ENCODE data around the gene MYCBPAP. TPM values are rescaled to one million over a fixed set of nuclear protein-coding genes. Genes with fewer than 3 reads are reported as not detected.

MYCBPAP gene
- total RNA-seq, 2 donors from 2014 or later: 0.56 to 2.8 TPM

DNA sequence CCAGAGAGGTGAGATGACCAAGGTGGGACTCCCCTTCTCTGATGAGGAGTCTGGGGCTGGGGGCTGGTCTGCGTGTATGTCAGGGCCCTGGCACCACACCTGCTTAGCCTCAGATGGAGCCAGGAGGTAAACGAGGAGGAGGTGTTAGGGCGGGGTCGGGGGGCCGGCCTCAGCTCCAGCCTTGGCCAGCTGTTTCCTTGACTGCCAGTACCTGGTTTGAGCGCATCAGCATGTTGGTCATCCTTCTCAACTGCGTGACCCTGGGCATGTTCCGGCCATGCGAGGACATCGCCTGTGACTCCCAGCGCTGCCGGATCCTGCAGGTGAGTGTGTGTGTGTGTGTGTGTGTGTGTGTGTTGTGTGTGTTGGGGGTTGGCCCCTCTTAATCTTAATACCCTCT lies 60.4 kb downstream of the MYCBPAP start:
- no peaks in the 10 kb centered on the region for H3K4me1 ChIP-seq
- peaks cover 12% of the 10 kb centered on the region for H3K27me3 ChIP-seq
- H3K9ac ChIP-seq (ENCODE audit: low read depth in 2 of 2, low read length in 2 of 2): no peak overlapping the region
- no peaks in the 10 kb centered on the region for H3K9me3 ChIP-seq
- H3K27ac ChIP-seq: no peak overlapping the region
- no peak overlapping the region for H3K4me3 ChIP-seq
- H3K36me3 ChIP-seq: no peaks in the 10 kb centered on the region
- intact Hi-C loops (cut with DNase I): no loop called here
- TF ChIP-seq CTCF (IDR thresholded peaks at IDR 0.05): no peak
- no peak for DNase-seq

DNA sequence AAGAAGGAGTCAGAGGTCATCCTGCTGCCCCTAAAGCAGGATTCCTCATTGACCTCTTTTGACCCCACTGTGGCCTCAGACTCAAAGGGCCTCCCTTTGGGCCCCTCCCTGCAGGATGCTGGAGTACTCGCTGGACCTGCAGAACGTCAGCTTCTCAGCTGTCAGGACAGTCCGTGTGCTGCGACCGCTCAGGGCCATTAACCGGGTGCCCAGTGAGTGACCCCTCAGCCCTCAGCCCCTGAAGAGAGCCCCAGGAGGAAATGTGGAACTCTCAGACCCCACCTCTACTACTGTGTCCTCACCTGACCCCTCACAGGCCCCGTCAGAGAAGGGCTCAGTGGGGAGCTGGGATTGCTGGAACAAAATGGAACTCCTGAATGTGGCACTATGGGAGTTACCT lies 61.4 kb downstream of the MYCBPAP start:
- Histone ChIP-seq H3K4me3 (no peak overlapping the region), H3K4me1 (no peaks in the 10 kb centered on the region), H3K36me3 (no peaks in the 10 kb centered on the region), H3K9ac (ENCODE audit: low read depth in 2 of 2, low read length in 2 of 2) (no peak overlapping the region), H3K27ac (no peak overlapping the region), H3K9me3 (no peaks in the 10 kb centered on the region), H3K27me3 (peaks cover 6% of the 10 kb centered on the region)
- no peak for DNase-seq
- no peak for TF ChIP-seq CTCF (IDR thresholded peaks at IDR 0.05)
- intact Hi-C loops (cut with DNase I): no loop called here

DNA sequence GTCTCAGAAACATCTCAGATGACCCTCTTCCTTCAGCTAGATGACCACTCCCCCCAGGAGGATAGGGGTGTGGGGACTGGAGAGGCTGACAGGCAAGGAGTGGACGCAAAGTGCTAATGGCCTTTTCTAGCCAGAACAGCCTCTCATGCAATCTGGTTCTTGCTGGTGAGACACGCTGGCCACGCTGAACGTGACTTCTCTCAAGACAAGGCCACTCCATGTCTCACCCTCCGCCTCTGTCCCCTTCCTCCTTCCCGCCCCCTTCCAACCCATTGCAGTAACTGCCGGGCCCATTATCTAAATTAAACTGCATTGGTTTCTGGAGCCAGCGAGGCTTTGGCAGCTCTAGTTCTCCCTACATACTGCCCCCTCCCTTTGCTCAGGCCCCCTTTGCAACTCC lies 61.8 kb downstream of the MYCBPAP start:
- DNase-seq: no peak
- H3K27ac ChIP-seq: no peak overlapping the region
- H3K9ac ChIP-seq (ENCODE audit: low read depth in 2 of 2, low read length in 2 of 2): no peak overlapping the region
- intact Hi-C loops (cut with DNase I): no loop called here
- H3K27me3 ChIP-seq: peaks cover 4% of the 10 kb centered on the region
- H3K4me3 ChIP-seq: no peak overlapping the region
- no peaks in the 10 kb centered on the region for H3K4me1 ChIP-seq
- no peaks in the 10 kb centered on the region for H3K9me3 ChIP-seq
- no peaks in the 10 kb centered on the region for H3K36me3 ChIP-seq
- TF ChIP-seq CTCF (IDR thresholded peaks at IDR 0.05): no peak

- Histone ChIP-seq H3K9me3 (no peaks in the 10 kb centered on the region), H3K27ac (no peak overlapping the region), H3K4me1 (no peaks in the 10 kb centered on the region), H3K27me3 (peaks cover 4% of the 10 kb centered on the region), H3K4me3 (no peak overlapping the region), H3K36me3 (no peaks in the 10 kb centered on the region), H3K9ac (ENCODE audit: low read depth in 2 of 2, low read length in 2 of 2) (no peak overlapping the region)
- intact Hi-C loops (cut with DNase I): no loop called here
- DNase-seq: no peak
- TF ChIP-seq CTCF (IDR thresholded peaks at IDR 0.05): no peak
These were observed 62.3 kb downstream of the MYCBPAP start for GRCh38 chr17:50570528-50570927.

GRCh38 chr17:50571681-50572080 lies 63.4 kb downstream of the MYCBPAP start:
- H3K4me3 ChIP-seq: no peak overlapping the region
- no peaks in the 10 kb centered on the region for H3K27me3 ChIP-seq
- no peak overlapping the region for H3K27ac ChIP-seq
- no peaks in the 10 kb centered on the region for H3K36me3 ChIP-seq
- no peak for DNase-seq
- H3K9me3 ChIP-seq: no peaks in the 10 kb centered on the region
- no peak for TF ChIP-seq CTCF (IDR thresholded peaks at IDR 0.05)
- H3K4me1 ChIP-seq: no peaks in the 10 kb centered on the region
- H3K9ac ChIP-seq (ENCODE audit: low read depth in 2 of 2, low read length in 2 of 2): no peak overlapping the region
- intact Hi-C loops (cut with DNase I): no loop called here

DNA sequence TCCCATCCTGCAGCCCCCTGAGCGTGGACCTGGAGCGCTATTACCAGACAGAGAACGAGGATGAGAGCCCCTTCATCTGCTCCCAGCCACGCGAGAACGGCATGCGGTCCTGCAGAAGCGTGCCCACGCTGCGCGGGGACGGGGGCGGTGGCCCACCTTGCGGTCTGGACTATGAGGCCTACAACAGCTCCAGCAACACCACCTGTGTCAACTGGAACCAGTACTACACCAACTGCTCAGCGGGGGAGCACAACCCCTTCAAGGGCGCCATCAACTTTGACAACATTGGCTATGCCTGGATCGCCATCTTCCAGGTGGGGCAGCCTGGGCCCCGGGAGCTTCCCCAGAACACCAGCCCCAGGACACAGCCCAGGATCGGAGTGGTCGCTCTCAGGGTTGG lies 64.3 kb downstream of the MYCBPAP start:
- intact Hi-C loops (cut with DNase I): no loop called here
- H3K9ac ChIP-seq (ENCODE audit: low read depth in 2 of 2, low read length in 2 of 2): no peak overlapping the region
- no peak overlapping the region for H3K4me3 ChIP-seq
- no peak for TF ChIP-seq CTCF (IDR thresholded peaks at IDR 0.05)
- no peaks in the 10 kb centered on the region for H3K9me3 ChIP-seq
- DNase-seq: no peak
- H3K27me3 ChIP-seq: no peaks in the 10 kb centered on the region
- H3K4me1 ChIP-seq: no peaks in the 10 kb centered on the region
- H3K36me3 ChIP-seq: no peaks in the 10 kb centered on the region
- no peak overlapping the region for H3K27ac ChIP-seq
